ENCODE measurements around the gene RTEL1. TPM values are rescaled to one million over a fixed set of nuclear protein-coding genes. Genes with fewer than 3 reads are reported as not detected.
"Not testable (repeated sequence)": the region's sequence is repeated elsewhere in the genome, so short reads cannot be mapped to it uniquely, and the experiment has no call there.

Gene RTEL1
- total RNA-seq, 3 donors from 2014 or later (not counting 1 experiment from before 2014, with no cell fraction given), result 36.3 to 52.0 (median 40.4) TPM

DNA sequence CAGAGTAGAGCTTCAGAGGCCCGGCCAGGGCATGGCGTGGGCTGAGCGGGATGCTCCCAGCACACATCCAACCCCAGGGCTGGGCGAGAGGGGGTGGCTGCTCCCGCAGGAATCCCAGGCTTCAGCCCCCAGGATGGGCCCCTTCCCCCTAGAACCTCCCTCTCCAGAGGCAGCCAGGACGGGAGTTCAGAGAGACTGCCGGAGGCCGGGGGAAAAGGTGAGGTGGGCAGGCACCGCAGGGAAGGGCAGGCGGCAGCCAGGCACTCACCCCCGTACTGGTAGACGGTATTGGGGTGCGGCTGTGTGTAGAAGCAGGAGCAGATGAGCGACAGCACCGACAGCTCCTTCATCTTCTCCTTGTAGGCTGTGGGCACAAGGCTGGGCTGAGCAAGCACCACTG is 14.2 kb upstream of the RTEL1 start:
- Histone ChIP-seq H3K9me3 (ENCODE audit: control insufficient read depth, insufficient read depth, low read length) (no peaks in the 10 kb centered on the region), H3K36me3 (ENCODE audit: control insufficient read depth, insufficient read depth, low read length) (no peaks in the 10 kb centered on the region), H3K4me1 (ENCODE audit: control insufficient read depth, insufficient read depth, low read length) (peaks cover 29% of the 10 kb centered on the region), H3K4me3 (ENCODE audit: low read length) (no peak overlapping the region), H3K27me3 (ENCODE audit: control insufficient read depth, insufficient read depth, low read length) (no peaks in the 10 kb centered on the region), H3K27ac (ENCODE audit: low read length) (no peak overlapping the region)
- H3K9me3 Mint-ChIP-seq, result no peaks in the 10 kb centered on the region
- no peak overlapping the region for H3K27ac Mint-ChIP-seq
- peaks cover 11 to 22% of the 10 kb centered on the region in 2 donors for H3K4me1 Mint-ChIP-seq
- 97% methylated on average over 15 of the region's 15 CpGs for WGBS (ENCODE audit: insufficient coverage)
- no peaks in the 10 kb centered on the region for H3K36me3 Mint-ChIP-seq
- intact Hi-C loops (cut with micrococcal nuclease), result no loop called here
- DNase-seq (no peak), ATAC-seq (no peak)
- no peak for TF ChIP-seq CTCF (IDR thresholded peaks at IDR 0.05)
- H3K4me3 Mint-ChIP-seq, result peak overlapping the region; percentile 69
- no peaks in the 10 kb centered on the region for H3K27me3 Mint-ChIP-seq (ENCODE audit: low read depth in 2 of 2)

- Histone ChIP-seq H3K27me3 (ENCODE audit: control insufficient read depth, insufficient read depth, low read length) (no peaks in the 10 kb centered on the region), H3K27ac (ENCODE audit: low read length) (no peak overlapping the region), H3K36me3 (ENCODE audit: control insufficient read depth, insufficient read depth, low read length) (no peaks in the 10 kb centered on the region), H3K9me3 (ENCODE audit: control insufficient read depth, insufficient read depth, low read length) (no peaks in the 10 kb centered on the region), H3K4me1 (ENCODE audit: control insufficient read depth, insufficient read depth, low read length) (peaks cover 17% of the 10 kb centered on the region), H3K4me3 (ENCODE audit: low read length) (no peak overlapping the region)
- no peak for ATAC-seq
- DNase-seq, result no peak
- 92% methylated on average over 4 of the region's 4 CpGs for WGBS (ENCODE audit: insufficient coverage)
- TF ChIP-seq CTCF (IDR thresholded peaks at IDR 0.05), result no peak
- Mint-ChIP-seq H3K4me3 (no peak overlapping the region), H3K36me3 (no peaks in the 10 kb centered on the region), H3K9me3 (no peaks in the 10 kb centered on the region), H3K27ac (no peak overlapping the region), H3K4me1 (peaks cover 0 to 9% of the 10 kb centered on the region in 2 donors), H3K27me3 (ENCODE audit: low read depth in 2 of 2) (no peaks in the 10 kb centered on the region)
- intact Hi-C loops (cut with micrococcal nuclease), result no loop called here
Observed at GRCh38 chr20:63645218-63645617, 12.9 kb upstream of the RTEL1 start.

DNA sequence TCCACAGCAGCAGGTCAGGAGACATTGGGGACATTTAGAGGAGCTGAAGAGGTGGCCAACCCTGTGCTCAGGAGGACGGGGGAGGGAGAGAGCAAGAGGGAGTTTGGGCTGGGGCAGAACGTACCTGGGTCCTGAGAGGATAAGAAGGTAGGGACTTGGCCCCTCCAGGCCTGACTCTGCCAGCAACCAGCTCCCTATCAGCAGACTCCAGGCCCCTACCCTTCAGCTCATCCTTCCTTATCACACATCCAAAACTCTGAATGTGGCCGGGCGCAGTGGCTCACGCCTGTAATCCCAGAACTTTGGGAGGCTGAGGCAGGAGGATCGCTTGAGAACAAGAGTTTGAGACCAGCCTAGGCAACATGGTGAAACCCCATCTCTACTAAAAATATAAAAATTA is 9.9 kb upstream of the RTEL1 start:
- Mint-ChIP-seq H3K36me3 (no peaks in the 10 kb centered on the region), H3K27ac (no peak overlapping the region), H3K9me3 (no peaks in the 10 kb centered on the region), H3K4me3 (no peak overlapping the region), H3K27me3 (ENCODE audit: low read depth in 2 of 2) (peaks cover 0 to 3% of the 10 kb centered on the region in 2 donors), H3K4me1 (peaks cover 5 to 7% of the 10 kb centered on the region in 2 donors)
- no peak for DNase-seq
- no peaks in the 10 kb centered on the region for H3K36me3 ChIP-seq (ENCODE audit: control insufficient read depth, insufficient read depth, low read length)
- 100% methylated on average over 4 of the region's 6 CpGs for WGBS (ENCODE audit: insufficient coverage)
- peaks cover 12% of the 10 kb centered on the region for H3K4me1 ChIP-seq (ENCODE audit: control insufficient read depth, insufficient read depth, low read length)
- no peak overlapping the region for H3K4me3 ChIP-seq (ENCODE audit: low read length)
- H3K9me3 ChIP-seq (ENCODE audit: control insufficient read depth, insufficient read depth, low read length), result no peaks in the 10 kb centered on the region
- ATAC-seq, result no peak
- no peak overlapping the region for H3K27ac ChIP-seq (ENCODE audit: low read length)
- no peak for TF ChIP-seq CTCF (IDR thresholded peaks at IDR 0.05)
- intact Hi-C loops (cut with micrococcal nuclease), result no loop called here
- H3K27me3 ChIP-seq (ENCODE audit: control insufficient read depth, insufficient read depth, low read length), result no peaks in the 10 kb centered on the region

DNA sequence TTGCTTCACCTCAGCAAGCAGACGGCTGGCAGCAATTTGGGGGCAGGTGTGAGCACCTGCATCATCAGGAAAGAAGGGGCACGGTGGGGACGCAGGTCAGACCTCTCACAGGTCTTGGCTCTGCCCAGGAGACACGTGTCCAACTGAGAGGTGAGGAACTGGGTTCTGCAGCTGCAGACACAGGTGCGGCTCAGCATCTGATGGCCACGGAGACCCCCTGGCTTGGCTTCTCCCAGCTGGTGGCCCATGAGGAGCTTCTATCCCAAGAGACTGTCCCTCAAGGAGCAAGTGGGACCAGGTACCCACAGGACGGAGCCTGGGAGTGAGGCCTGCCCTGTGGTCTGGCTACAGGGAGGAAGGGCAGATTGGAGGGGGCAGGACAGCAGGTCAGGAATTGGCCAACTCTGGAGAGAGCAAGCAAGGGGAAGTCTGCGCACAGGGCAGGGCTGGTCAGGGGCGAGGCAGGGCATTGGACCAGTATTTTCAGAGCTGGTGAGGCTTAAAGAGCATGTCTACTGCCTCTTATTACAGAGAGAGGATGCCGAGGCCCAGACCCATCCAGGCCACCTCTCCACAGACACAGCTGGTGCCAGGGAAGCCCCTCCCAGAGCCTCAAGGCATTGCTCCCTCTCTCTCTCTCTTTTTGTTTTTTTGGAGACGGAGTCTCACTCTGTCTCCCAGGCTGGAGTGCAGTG is 9.1 kb upstream of the RTEL1 start:
- ATAC-seq, result no peak
- no peak for DNase-seq
- Histone ChIP-seq H3K4me3 (ENCODE audit: low read length) (no peak overlapping the region), H3K36me3 (ENCODE audit: control insufficient read depth, insufficient read depth, low read length) (no peaks in the 10 kb centered on the region), H3K27me3 (ENCODE audit: control insufficient read depth, insufficient read depth, low read length) (peaks cover 2% of the 10 kb centered on the region), H3K9me3 (ENCODE audit: control insufficient read depth, insufficient read depth, low read length) (no peaks in the 10 kb centered on the region), H3K27ac (ENCODE audit: low read length) (no peak overlapping the region), H3K4me1 (ENCODE audit: control insufficient read depth, insufficient read depth, low read length) (peaks cover 20% of the 10 kb centered on the region)
- no peaks in the 10 kb centered on the region for H3K9me3 Mint-ChIP-seq
- H3K4me3 Mint-ChIP-seq, result no peak overlapping the region
- no peak overlapping the region for H3K27ac Mint-ChIP-seq
- 88% methylated on average over 11 of the region's 11 CpGs for WGBS (ENCODE audit: insufficient coverage)
- peaks cover 0 to 7% of the 10 kb centered on the region in 2 donors for H3K27me3 Mint-ChIP-seq (ENCODE audit: low read depth in 2 of 2)
- peaks cover 5 to 10% of the 10 kb centered on the region in 2 donors for H3K4me1 Mint-ChIP-seq
- TF ChIP-seq CTCF (IDR thresholded peaks at IDR 0.05), result no peak
- no peaks in the 10 kb centered on the region for H3K36me3 Mint-ChIP-seq
- intact Hi-C loops (cut with micrococcal nuclease), result no loop called here

DNA sequence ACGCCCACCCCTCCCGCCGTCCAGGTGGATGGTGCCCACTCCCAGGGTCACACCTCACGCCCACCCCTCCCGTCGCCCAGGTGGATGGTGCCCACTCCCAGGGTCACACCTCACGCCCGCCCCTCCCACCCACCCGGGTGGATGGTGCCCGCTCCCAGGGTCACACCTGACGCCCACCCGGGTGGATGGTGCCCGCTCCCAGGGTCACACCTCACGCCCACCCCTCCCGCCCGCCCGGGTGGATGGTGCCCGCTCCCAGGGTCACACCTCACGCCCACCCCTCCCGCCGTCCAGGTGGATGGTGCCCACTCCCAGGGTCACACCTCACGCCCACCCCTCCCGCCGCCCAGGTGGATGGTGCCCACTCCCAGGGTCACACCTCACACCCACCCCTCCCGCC is 7.6 kb upstream of the RTEL1 start:
- Mint-ChIP-seq H3K27me3 (ENCODE audit: low read depth in 2 of 2) (peaks cover 0 to 10% of the 10 kb centered on the region in 2 donors), H3K4me1 (peaks cover 5 to 12% of the 10 kb centered on the region in 2 donors)
- intact Hi-C loops (cut with micrococcal nuclease); DNase-seq; H3K9me3 Mint-ChIP-seq; H3K9me3 ChIP-seq (ENCODE audit: control insufficient read depth, insufficient read depth, low read length); H3K36me3 Mint-ChIP-seq; H3K36me3 ChIP-seq (ENCODE audit: control insufficient read depth, insufficient read depth, low read length); H3K27ac ChIP-seq (ENCODE audit: low read length); ATAC-seq; H3K4me3 ChIP-seq (ENCODE audit: low read length); H3K4me3 Mint-ChIP-seq; H3K27ac Mint-ChIP-seq: not testable (repeated sequence)
- H3K4me1 ChIP-seq (ENCODE audit: control insufficient read depth, insufficient read depth, low read length), result peaks cover 28% of the 10 kb centered on the region
- peaks cover 11% of the 10 kb centered on the region for H3K27me3 ChIP-seq (ENCODE audit: control insufficient read depth, insufficient read depth, low read length)
- 91% methylated on average over 20 of the region's 25 CpGs for WGBS (ENCODE audit: insufficient coverage)

Measured in natural killer cell (primary cell).